GM20431 (cell line): Measurements from ENCODE around the gene ABCA1.
"Not testable (repeated sequence)": the region's sequence is repeated elsewhere in the genome, so short reads cannot be mapped to it uniquely, and the experiment has no call there.

Source experiments
- in situ Hi-C: fragments of 300-500 bp; cut with MseI, MboI; formaldehyde crosslinking; loops from one replicate; pipeline ENCODE4 v1.15.0; 2020; ENCODE audit warnings: low sequenced_read_pairs; ENCODE audit not compliant: unreplicated experiment

ABCA1 gene

GRCh38 chr9:104948277-104948676 lies 20.3 kb upstream of the ABCA1 start:
- in situ Hi-C loops: no loop called here

- in situ Hi-C loops: no loop called here
Measured at GRCh38 chr9:104944871-104945270, 16.9 kb upstream of the ABCA1 start.

GRCh38 chr9:104944356-104944755 lies 16.4 kb upstream of the ABCA1 start:
- in situ Hi-C loops: no loop called here

- in situ Hi-C loops: no loop called here
Measured at GRCh38 chr9:104941597-104941996, 13.6 kb upstream of the ABCA1 start.

GRCh38 chr9:104936291-104936690 lies 8.3 kb upstream of the ABCA1 start:
- in situ Hi-C loops: no loop called here

- in situ Hi-C loops: not testable (repeated sequence)
Measured at GRCh38 chr9:104935501-104935810, 7.5 kb upstream of the ABCA1 start.

- in situ Hi-C loops: no loop called here
Measured at GRCh38 chr9:104934691-104935500, 6.9 kb upstream of the ABCA1 start.

- in situ Hi-C loops: not testable (repeated sequence)
Measured at GRCh38 chr9:104933091-104933490, 5.1 kb upstream of the ABCA1 start.

GRCh38 chr9:104931256-104931655 lies 3.3 kb upstream of the ABCA1 start:
- in situ Hi-C loops: no loop called here

- in situ Hi-C loops: no loop called here
Measured at GRCh38 chr9:104927216-104927911, 591 bp downstream of the ABCA1 start.

- in situ Hi-C loops: no loop called here
Measured at GRCh38 chr9:104923740-104924139, 4.2 kb downstream of the ABCA1 start.

- in situ Hi-C loops: no loop called here
Measured at GRCh38 chr9:104923289-104923688, 4.7 kb downstream of the ABCA1 start.

GRCh38 chr9:104922748-104923147 lies 5.2 kb downstream of the ABCA1 start:
- in situ Hi-C loops: not testable (repeated sequence)

- in situ Hi-C loops: no loop called here
Measured at GRCh38 chr9:104921067-104921741, 6.8 kb downstream of the ABCA1 start.

- in situ Hi-C loops: no loop called here
Measured at GRCh38 chr9:104915753-104916152, 12.2 kb downstream of the ABCA1 start.

- in situ Hi-C loops: no loop called here
Measured at GRCh38 chr9:104915049-104915448, 12.9 kb downstream of the ABCA1 start.

- in situ Hi-C loops: no loop called here
Measured at GRCh38 chr9:104914466-104914865, 13.5 kb downstream of the ABCA1 start.

GRCh38 chr9:104912606-104913005 lies 15.3 kb downstream of the ABCA1 start:
- in situ Hi-C loops: no loop called here

- in situ Hi-C loops: no loop called here
Measured at GRCh38 chr9:104911032-104911607, 16.8 kb downstream of the ABCA1 start.

- in situ Hi-C loops: no loop called here
Measured at GRCh38 chr9:104907278-104907951, 20.5 kb downstream of the ABCA1 start.
